ENCODE measurements around the gene BTG4. TPM values are rescaled to one million over a fixed set of nuclear protein-coding genes. Genes with fewer than 3 reads are reported as not detected.

BTG4 gene
- total and polyA plus RNA-seq, 12 donors: not detected

- Histone ChIP-seq H3K27ac (no peak overlapping the region), H3K9me3 (replicated peaks in 1 of 3) (no peaks in the 10 kb centered on the region), H3K27me3 (no peaks in the 10 kb centered on the region), H3K36me3 (replicated peaks in 1 of 2) (no peaks in the 10 kb centered on the region), H3K4me1 (replicated peaks in 1 of 2) (no peaks in the 10 kb centered on the region), H3K4me3 (no peak overlapping the region)
- WGBS, 4 donors: 75 to 84% (median 79%) methylated on average over 10 to 11 of the region's 11 CpGs
- intact Hi-C loops (cut with DNase I): loop anchor here in 1 of 2 donors (10.0 kb wide), 1 partner anchor 285 kb away; no protein-coding TSS in a partner anchor
- no peak for TF ChIP-seq POLR2A (IDR thresholded peaks at IDR 0.05)
- TF ChIP-seq, protein P1, sequence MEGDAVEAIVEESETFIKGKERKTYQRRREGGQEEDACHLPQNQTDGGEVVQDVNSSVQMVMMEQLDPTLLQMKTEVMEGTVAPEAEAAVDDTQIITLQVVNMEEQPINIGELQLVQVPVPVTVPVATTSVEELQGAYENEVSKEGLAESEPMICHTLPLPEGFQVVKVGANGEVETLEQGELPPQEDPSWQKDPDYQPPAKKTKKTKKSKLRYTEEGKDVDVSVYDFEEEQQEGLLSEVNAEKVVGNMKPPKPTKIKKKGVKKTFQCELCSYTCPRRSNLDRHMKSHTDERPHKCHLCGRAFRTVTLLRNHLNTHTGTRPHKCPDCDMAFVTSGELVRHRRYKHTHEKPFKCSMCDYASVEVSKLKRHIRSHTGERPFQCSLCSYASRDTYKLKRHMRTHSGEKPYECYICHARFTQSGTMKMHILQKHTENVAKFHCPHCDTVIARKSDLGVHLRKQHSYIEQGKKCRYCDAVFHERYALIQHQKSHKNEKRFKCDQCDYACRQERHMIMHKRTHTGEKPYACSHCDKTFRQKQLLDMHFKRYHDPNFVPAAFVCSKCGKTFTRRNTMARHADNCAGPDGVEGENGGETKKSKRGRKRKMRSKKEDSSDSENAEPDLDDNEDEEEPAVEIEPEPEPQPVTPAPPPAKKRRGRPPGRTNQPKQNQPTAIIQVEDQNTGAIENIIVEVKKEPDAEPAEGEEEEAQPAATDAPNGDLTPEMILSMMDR (IDR thresholded peaks at IDR 0.05): no peak
- DNase-seq: no peak
These were observed 47.7 kb upstream of the BTG4 start for GRCh38 chr11:111559800-111560464.

- H3K9me3 ChIP-seq (replicated peaks in 1 of 3): no peaks in the 10 kb centered on the region
- 79 to 93% (median 89%) methylated on average over 5 of the region's 5 CpGs for WGBS, 4 donors
- H3K4me3 ChIP-seq: no peak overlapping the region
- H3K36me3 ChIP-seq (replicated peaks in 1 of 2): no peaks in the 10 kb centered on the region
- DNase-seq: no peak
- no peak overlapping the region for H3K27ac ChIP-seq
- no peak for TF ChIP-seq POLR2A (IDR thresholded peaks at IDR 0.05)
- TF ChIP-seq, protein P1 (IDR thresholded peaks at IDR 0.05): no peak
- no peaks in the 10 kb centered on the region for H3K27me3 ChIP-seq
- intact Hi-C loops (cut with DNase I): no loop called here
- no peaks in the 10 kb centered on the region for H3K4me1 ChIP-seq (replicated peaks in 1 of 2)
These were observed 45.4 kb upstream of the BTG4 start for GRCh38 chr11:111557425-111558111.

DNA sequence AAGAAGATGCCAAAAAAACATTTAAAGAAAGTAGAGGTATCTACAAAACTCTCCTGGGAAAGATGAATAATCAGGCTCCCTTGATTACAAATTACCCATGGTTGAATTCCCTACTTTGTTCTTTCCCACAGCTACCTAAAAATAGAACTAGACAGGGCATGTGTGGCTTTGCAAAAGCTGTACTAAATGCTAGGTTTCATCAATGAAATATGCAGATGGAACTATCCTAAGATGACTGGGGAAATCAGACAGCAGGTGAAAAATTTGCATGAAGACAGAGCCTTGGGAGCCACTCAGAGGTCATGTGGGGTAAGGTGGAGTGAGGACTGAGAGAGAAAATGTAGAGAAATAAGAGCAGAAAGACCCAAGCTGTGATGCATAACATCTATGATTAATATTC lies 43.1 kb upstream of the BTG4 start:
- no peaks in the 10 kb centered on the region for H3K27me3 ChIP-seq
- no peaks in the 10 kb centered on the region for H3K4me1 ChIP-seq (replicated peaks in 1 of 2)
- H3K9me3 ChIP-seq (replicated peaks in 1 of 3): no peaks in the 10 kb centered on the region
- no peaks in the 10 kb centered on the region for H3K36me3 ChIP-seq (replicated peaks in 1 of 2)
- TF ChIP-seq, protein P1 (IDR thresholded peaks at IDR 0.05): no peak
- no peak for TF ChIP-seq POLR2A (IDR thresholded peaks at IDR 0.05)
- intact Hi-C loops (cut with DNase I): no loop called here
- no peak for DNase-seq
- no peak overlapping the region for H3K4me3 ChIP-seq
- H3K27ac ChIP-seq: no peak overlapping the region

GRCh38 chr11:111554532-111554931 lies 42.3 kb upstream of the BTG4 start:
- TF ChIP-seq, protein P1 (IDR thresholded peaks at IDR 0.05): no peak
- TF ChIP-seq POLR2A (IDR thresholded peaks at IDR 0.05): no peak
- DNase-seq: no peak
- H3K4me3 ChIP-seq: no peak overlapping the region
- no peaks in the 10 kb centered on the region for H3K36me3 ChIP-seq (replicated peaks in 1 of 2)
- H3K4me1 ChIP-seq (replicated peaks in 1 of 2): no peaks in the 10 kb centered on the region
- no peak overlapping the region for H3K27ac ChIP-seq
- intact Hi-C loops (cut with DNase I): no loop called here
- no peaks in the 10 kb centered on the region for H3K27me3 ChIP-seq
- no peaks in the 10 kb centered on the region for H3K9me3 ChIP-seq (replicated peaks in 1 of 3)
